HEK293T (cell line): Measurements from ENCODE around the gene RBM38.

Experiments
- CTCF ChIA-PET: fragments of 350-600 bp; formaldehyde crosslinking; extraction: SDS; loops from one replicate; lab custom pipeline; 2021; ENCODE audit warnings: antibody characterized with exemption, inconsistent platforms; lab: Yijun Ruan, JAX
- POLR2A ChIA-PET: fragments of 350-600 bp; formaldehyde crosslinking; extraction: SDS; loops from one replicate; lab custom pipeline; 2020; ENCODE audit warnings: antibody characterized with exemption, inconsistent platforms; lab: Yijun Ruan, JAX
- DNase-seq: peaks from one replicate; pipeline ENCODE4 v3.0.0; 2012; ENCODE audit warnings: mixed read lengths; ENCODE audit errors: extremely low spot score
- ARNT ChIP-seq: fragments of 450-650 bp; IDR thresholded peaks from 2 replicates; pipeline ENCODE4 v1.6.1; 2017; ENCODE audit warnings: mild to moderate bottlenecking
- BHLHE40 ChIP-seq: fragments of 450-650 bp; IDR thresholded peaks from 2 replicates; pipeline ENCODE4 v1.6.1; 2016; ENCODE audit warnings: mild to moderate bottlenecking, moderate library complexity, borderline replicate concordance
- CTBP1 ChIP-seq: fragments of 450-650 bp; IDR thresholded peaks from 2 replicates; pipeline ENCODE4 v1.6.1; 2016; ENCODE audit warnings: borderline replicate concordance
- ELF4 ChIP-seq: fragments of 450-650 bp; IDR thresholded peaks from 2 replicates; pipeline ENCODE4 v1.6.1; 2017; ENCODE audit warnings: antibody characterized with exemption
- FOXA1 ChIP-seq: fragments of 450-650 bp; IDR thresholded peaks from 2 replicates; pipeline ENCODE4 v1.6.1; 2016; ENCODE audit warnings: mild to moderate bottlenecking
- FOXK2 ChIP-seq: fragments of 450-650 bp; IDR thresholded peaks from 2 replicates; pipeline ENCODE4 v1.6.1; 2016; ENCODE audit warnings: mild to moderate bottlenecking
- FOXM1 ChIP-seq: fragments of 450-650 bp; IDR thresholded peaks from 2 replicates; pipeline ENCODE4 v1.6.1; 2017; ENCODE audit warnings: mild to moderate bottlenecking, borderline replicate concordance
- HDGF ChIP-seq: fragments of 450-650 bp; IDR thresholded peaks from 2 replicates; pipeline ENCODE4 v1.6.1; 2017; ENCODE audit warnings: antibody characterized with exemption, borderline replicate concordance
- L3MBTL2 ChIP-seq: fragments of 450-650 bp; conservative IDR thresholded peaks from 2 replicates; pipeline ENCODE4 v1.6.1; 2016; ENCODE audit warnings: mild to moderate bottlenecking
- LEF1 ChIP-seq: fragments of 450-650 bp; IDR thresholded peaks from 2 replicates; pipeline ENCODE4 v1.6.1; 2017; ENCODE audit warnings: mild to moderate bottlenecking, borderline replicate concordance
- NFRKB ChIP-seq: fragments of 450-650 bp; IDR thresholded peaks from 2 replicates; pipeline ENCODE4 v1.6.1; 2016; ENCODE audit warnings: mild to moderate bottlenecking, moderate library complexity
- SP1 ChIP-seq: fragments of 450-650 bp; IDR thresholded peaks from 2 replicates; pipeline ENCODE4 v1.6.1; 2017
- SUZ12 ChIP-seq: fragments of 450-650 bp; IDR thresholded peaks from 2 replicates; pipeline ENCODE4 v1.6.1; 2016; ENCODE audit warnings: mild to moderate bottlenecking
- TARDBP ChIP-seq: fragments of 450-650 bp; IDR thresholded peaks from 2 replicates; pipeline ENCODE4 v1.6.1; 2016
- ZNF384 ChIP-seq: fragments of 450-650 bp; IDR thresholded peaks from 2 replicates; pipeline ENCODE4 v1.6.1; 2016
- TF ChIP-seq, protein P1 (sequence below): fragments of 450-650 bp; IDR thresholded peaks from 2 replicates; pipeline ENCODE4 v1.6.1; 2016

RBM38 gene

DNA sequence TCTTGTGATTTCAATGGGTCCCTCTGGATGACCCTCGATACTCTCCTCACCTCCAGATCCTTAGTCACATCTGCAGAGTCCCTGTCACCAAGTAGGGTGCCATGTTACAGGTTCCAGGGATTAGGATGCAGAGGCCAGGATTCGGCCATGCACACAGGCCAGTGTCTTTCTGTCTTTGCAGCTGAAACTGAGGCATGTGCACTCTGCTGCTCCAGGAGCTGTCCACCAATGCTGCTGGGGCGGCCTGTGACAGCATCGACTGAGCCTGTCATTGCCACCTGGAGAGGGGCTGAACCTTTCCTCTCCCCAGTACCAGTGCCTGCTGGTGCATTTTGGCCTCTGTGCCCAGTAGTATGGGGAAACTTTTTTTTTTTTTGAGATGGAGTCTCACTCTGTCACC is 4.4 kb upstream of the RBM38 start:
- CTCF ChIA-PET = no interaction called here
- no peak for DNase-seq
- POLR2A ChIA-PET = no interaction called here
- TF ChIP-seq FOXM1 (no peak), SP1 (no peak), BHLHE40 (no peak)

DNA sequence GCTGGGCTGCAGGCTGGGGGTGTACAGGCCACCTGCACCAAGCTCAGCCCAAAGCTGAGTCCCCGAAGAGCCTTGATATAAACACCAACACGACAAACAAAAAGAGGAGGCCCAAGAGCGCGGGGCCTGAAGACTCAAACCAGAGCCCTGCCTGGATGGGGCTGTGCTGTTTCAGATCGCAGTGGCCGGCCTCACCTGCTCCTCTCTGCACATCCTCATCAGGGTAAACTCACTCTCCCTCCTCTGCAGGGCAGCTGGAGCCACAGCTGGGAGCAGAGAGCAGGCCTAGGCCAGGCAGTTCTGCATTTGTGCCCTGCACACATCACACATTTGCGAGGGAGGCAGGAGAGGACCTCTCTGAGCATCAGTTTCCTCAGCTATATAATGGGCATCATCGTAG is 3.7 kb upstream of the RBM38 start:
- POLR2A ChIA-PET = no interaction called here
- no peak for TF ChIP-seq FOXA1
- TF ChIP-seq LEF1 = no peak
- no peak for TF ChIP-seq ELF4
- TF ChIP-seq ZNF384 = no peak
- DNase-seq = no peak
- CTCF ChIA-PET = interaction anchor here (0.6 kb wide), 1 partner anchor 20 kb away, joined by 3 read pairs; no protein-coding TSS in a partner anchor

DNA sequence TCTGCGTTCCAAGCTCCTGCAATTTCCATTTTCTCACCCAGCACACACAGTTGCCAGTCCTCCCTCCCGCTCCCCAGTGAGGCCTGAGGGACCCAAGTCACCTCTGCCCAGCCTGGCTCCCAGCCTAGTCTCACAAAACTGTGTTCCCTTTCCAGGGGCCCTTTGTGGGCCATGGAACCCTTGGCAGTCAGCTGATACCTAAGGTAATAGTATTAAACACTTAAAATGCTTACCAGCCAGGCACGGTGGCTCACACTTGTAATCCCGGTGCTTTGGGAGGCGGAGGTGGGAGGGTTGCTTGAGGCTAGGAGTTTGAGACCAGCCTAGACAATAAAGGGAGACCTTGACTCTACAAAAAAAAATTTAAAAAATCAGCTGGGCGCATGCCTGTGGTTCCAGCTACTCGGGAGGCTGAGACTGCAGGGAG is 3.2 kb upstream of the RBM38 start:
- ChIA-PET CTCF (interaction anchor here (0.6 kb wide), 1 partner anchor 19 kb away, joined by 3 read pairs; no protein-coding TSS in a partner anchor), POLR2A (interaction anchor here (0.6 kb wide), 1 partner anchor 19 kb away, joined by 3 read pairs; no protein-coding TSS in a partner anchor)
- TF ChIP-seq LEF1 = no peak
- no peak for TF ChIP-seq CTBP1
- no peak for TF ChIP-seq ELF4
- TF ChIP-seq, protein P1, sequence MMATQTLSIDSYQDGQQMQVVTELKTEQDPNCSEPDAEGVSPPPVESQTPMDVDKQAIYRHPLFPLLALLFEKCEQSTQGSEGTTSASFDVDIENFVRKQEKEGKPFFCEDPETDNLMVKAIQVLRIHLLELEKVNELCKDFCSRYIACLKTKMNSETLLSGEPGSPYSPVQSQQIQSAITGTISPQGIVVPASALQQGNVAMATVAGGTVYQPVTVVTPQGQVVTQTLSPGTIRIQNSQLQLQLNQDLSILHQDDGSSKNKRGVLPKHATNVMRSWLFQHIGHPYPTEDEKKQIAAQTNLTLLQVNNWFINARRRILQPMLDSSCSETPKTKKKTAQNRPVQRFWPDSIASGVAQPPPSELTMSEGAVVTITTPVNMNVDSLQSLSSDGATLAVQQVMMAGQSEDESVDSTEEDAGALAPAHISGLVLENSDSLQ = no peak
- TF ChIP-seq L3MBTL2 = no peak
- TF ChIP-seq ZNF384 = no peak
- TF ChIP-seq FOXM1 = no peak
- no peak for TF ChIP-seq ARNT
- no peak for TF ChIP-seq SP1
- no peak for TF ChIP-seq TARDBP
- TF ChIP-seq HDGF = no peak
- no peak for TF ChIP-seq FOXA1
- DNase-seq = no peak

DNA sequence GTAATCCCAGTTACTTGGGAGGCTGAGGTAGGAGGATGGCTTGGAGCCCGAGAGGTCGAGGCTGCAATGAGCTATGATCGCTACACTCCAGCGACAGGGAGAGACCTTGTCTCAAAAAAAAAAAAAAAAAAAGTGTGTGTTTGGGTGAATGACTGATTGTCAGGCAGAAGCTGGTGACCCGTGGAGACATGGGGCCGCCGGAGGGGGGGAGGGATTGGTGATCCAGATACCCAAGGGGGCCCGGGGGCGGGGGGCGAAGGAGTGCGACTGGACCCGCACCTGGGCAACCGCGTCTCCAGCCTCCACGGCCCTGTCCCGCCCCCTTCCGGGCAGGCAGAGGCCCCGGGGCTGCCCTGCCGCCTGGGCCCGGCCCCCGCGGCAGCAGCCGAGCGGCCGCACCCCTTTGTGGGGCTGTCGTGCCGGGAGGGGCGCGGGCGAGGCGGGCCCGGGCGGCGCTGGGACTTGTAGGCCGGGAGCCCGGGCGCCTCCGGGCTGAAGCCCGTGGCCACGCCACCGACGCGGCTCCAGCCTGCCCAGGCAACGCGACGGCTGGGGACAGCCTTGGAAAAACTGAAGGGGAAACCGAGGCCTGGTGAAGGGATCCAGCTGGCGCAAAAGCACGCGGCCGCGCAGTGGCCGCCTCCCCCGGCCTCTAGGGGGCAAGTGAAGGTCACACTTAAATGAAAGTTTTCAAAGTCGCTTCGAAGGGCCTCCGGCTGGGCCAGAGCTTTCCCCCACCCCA is 2.1 kb upstream of the RBM38 start:
- TF ChIP-seq LEF1 = 0 out of 2 replicates have a peak, but pooled peaks have one; percentile 27
- no peak for TF ChIP-seq FOXA1
- no peak for TF ChIP-seq SUZ12
- TF ChIP-seq ZNF384 = peak; percentile 57; the same call in 1 of the 2 replicates
- no peak for TF ChIP-seq ARNT
- TF ChIP-seq FOXM1 = peak; percentile 70
- TF ChIP-seq NFRKB = no peak
- ChIA-PET CTCF (interaction anchor here (1.6 kb wide), 1 partner anchor 10 kb away, joined by 5 read pairs; no protein-coding TSS in a partner anchor), POLR2A (interaction anchor here (2.3 kb wide), 1 partner anchor 112 kb away, joined by 6 read pairs; no protein-coding TSS in a partner anchor)
- DNase-seq = peak; percentile 58

DNA sequence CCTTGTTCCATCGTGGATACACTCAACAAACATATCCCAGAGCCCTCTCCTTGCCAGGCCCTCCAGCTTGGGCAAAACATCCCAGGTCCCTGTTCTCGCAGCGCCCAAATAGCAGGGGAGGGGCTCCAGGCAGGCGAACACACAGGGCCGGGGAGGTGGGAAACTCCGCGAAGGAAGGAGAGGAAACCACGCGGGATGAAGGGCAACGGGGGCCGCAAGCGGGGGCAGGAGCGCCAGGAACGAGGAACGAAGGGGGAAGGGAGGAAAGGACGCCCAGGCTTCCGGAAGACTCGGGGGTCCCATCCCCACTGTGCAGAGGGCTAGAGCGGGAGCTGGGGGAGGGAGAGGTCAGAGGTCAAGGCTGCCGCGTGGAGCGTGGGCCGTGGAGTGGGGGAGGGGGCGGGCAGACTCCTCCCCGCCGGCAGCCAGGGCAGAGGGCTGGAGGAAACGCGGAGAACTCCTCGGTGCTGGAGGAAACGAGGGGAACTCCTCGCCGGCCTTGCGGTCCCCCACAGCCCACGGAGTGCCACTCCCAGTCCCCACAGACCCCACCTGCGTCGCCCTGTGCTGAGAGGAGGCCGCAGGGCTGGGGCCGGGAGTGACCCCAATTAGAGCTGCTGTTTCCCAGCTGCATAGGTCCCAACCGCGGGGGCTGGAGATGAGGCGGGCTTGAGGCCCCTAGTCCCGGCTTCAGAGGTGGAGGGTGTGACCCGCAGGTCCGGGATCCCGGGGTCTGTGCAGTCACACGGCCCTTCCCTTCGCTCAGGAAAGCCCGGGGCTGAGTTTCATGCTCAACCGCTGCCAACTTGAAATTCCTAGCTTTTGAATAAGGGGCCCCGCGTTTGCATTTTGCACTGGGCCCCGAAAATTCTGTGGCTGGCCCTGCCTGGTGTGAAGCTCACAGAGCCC is 1.2 kb upstream of the RBM38 start:
- CTCF ChIA-PET = interaction anchor here (1.6 kb wide), 1 partner anchor 10 kb away, joined by 5 read pairs; no protein-coding TSS in a partner anchor
- TF ChIP-seq L3MBTL2 (peak; percentile 78; the same call in 1 of the 2 replicates), TARDBP (no peak)
- POLR2A ChIA-PET = interaction anchor here (0.7 to 2.3 kb wide), 5 partner anchors 12 to 112 kb away, joined by 3 to 6 read pairs (median 5); no protein-coding TSS in a partner anchor
- no peak for DNase-seq

DNA sequence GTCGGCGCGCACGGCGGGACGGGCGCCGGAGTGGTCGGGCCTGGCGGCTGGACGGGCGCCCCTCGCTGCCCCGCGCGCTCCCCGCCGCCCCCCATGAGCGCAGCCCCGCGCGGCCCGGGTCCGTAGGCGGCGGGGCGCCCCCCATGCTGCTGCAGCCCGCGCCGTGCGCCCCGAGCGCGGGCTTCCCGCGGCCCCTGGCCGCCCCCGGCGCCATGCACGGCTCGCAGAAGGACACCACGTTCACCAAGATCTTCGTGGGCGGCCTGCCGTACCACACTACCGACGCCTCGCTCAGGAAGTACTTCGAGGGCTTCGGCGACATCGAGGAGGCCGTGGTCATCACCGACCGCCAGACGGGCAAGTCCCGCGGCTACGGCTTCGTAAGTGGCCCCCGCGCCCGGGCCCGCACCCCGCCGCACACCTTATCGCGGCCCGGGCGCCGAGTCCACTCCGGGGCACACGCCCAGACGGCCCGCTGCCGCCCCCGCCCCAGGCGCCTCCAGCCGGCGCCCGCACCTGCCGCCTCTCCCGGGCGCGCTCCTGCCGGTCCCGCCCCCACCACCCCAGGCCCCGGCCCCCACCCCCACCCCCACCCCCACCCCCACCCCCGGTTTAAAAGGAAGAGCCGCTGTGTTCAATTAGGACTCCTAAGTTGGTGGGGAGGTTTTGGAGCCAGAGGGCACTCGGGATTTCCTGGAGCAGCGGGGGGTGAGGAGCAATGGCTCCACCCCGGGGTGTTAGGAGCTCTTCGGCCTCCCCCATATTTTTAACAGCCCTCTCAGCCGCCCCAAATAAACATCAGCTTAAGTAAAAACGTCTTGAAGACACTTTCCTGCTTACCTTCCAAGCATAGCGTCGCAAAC is 474 bp downstream of the RBM38 start:
- no peak for TF ChIP-seq LEF1
- TF ChIP-seq, protein P1 = no peak
- no peak for TF ChIP-seq FOXK2
- no peak for TF ChIP-seq BHLHE40
- no peak for TF ChIP-seq L3MBTL2
- no peak for TF ChIP-seq ELF4
- no peak for TF ChIP-seq TARDBP
- no peak for TF ChIP-seq SP1
- TF ChIP-seq FOXM1 = no peak
- no peak for TF ChIP-seq FOXA1
- CTCF ChIA-PET = interaction anchor here (0.6 to 0.7 kb wide), 2 partner anchors 35 to 45 kb away, joined by 3 read pairs; no protein-coding TSS in a partner anchor
- POLR2A ChIA-PET = interaction anchor here (0.6 to 2.3 kb wide), 8 partner anchors 11 to 124 kb away, joined by 3 to 6 read pairs (median 3); no protein-coding TSS in a partner anchor
- DNase-seq = peak; percentile 26
